Neural progenitor cell (in vitro differentiated cells): Measurements from ENCODE around the gene CPT1B. TPM values are rescaled to one million over a fixed set of nuclear protein-coding genes. Genes with fewer than 3 reads are reported as not detected.

Experiments used
- DNase-seq: peaks from one replicate; pipeline ENCODE4 v3.0.0-alpha.2; 2016; ENCODE audit warnings: low spot score
- H2AFZ ChIP-seq: fragments of 200-600 bp; sonication (generic); replicated peaks from 2 replicates; pipeline ENCODE4 v1.6.1; 2016; ENCODE audit warnings: antibody characterized with exemption
- H3F3A ChIP-seq: fragments of 200-600 bp; sonication (generic); 2 replicates; pipeline ENCODE4 v1.6.1; 2016; ENCODE audit warnings: antibody characterized with exemption, low read depth
- H3K27ac ChIP-seq: fragments of 200-600 bp; sonication (generic); 2 replicates; pipeline ENCODE4 v1.5.1; 2016; ENCODE audit warnings: mild to moderate bottlenecking
- H3K27me3 ChIP-seq: fragments of 200-600 bp; sonication (generic); 2 replicates; pipeline ENCODE4 v1.6.1; 2016; ENCODE audit warnings: mild to moderate bottlenecking, moderate library complexity
- H3K36me3 ChIP-seq: fragments of 200-600 bp; sonication (generic); 2 replicates; pipeline ENCODE4 v1.5.1; 2016
- H3K4me1 ChIP-seq: fragments of 200-600 bp; sonication (generic); 2 replicates; pipeline ENCODE4 v1.6.1; 2016; ENCODE audit warnings: mixed run types
- H3K4me2 ChIP-seq: fragments of 200-600 bp; sonication (generic); 2 replicates; pipeline ENCODE4 v1.6.1; 2016
- H3K4me3 ChIP-seq: fragments of 200-600 bp; sonication (generic); 2 replicates; pipeline ENCODE4 v1.5.1; 2016
- H3K79me2 ChIP-seq: fragments of 200-600 bp; sonication (generic); 2 replicates; pipeline ENCODE4 v1.6.1; 2016; ENCODE audit warnings: low read depth
- H3K9ac ChIP-seq: fragments of 200-600 bp; sonication (generic); 2 replicates; pipeline ENCODE4 v1.6.1; 2016
- H3K9me3 ChIP-seq: fragments of 200-600 bp; sonication (generic); 2 replicates; pipeline ENCODE4 v1.5.1; 2016; ENCODE audit warnings: low read depth
- H4K20me1 ChIP-seq: fragments of 200-600 bp; sonication (generic); 2 replicates; pipeline ENCODE4 v1.6.1; 2016; ENCODE audit warnings: low read depth
- H3K27ac Mint-ChIP-seq: 3 replicates; pipeline ENCODE4 v1.8.0; 2021; ENCODE audit warnings: mixed read lengths
- H3K27me3 Mint-ChIP-seq: 2 replicates; pipeline ENCODE4 v1.8.0; 2022; ENCODE audit warnings: low read depth, mild to moderate bottlenecking, inconsistent platforms, moderate library complexity, mixed read lengths; ENCODE audit not compliant: insufficient read depth
- H3K36me3 Mint-ChIP-seq: 3 replicates; pipeline ENCODE4 v1.8.0; 2021; ENCODE audit warnings: mixed read lengths
- H3K4me1 Mint-ChIP-seq: 3 replicates; pipeline ENCODE4 v1.8.0; 2021; ENCODE audit warnings: mixed read lengths
- H3K4me3 Mint-ChIP-seq: 3 replicates; pipeline ENCODE4 v1.8.0; 2021; ENCODE audit warnings: mild to moderate bottlenecking, moderate library complexity, mixed read lengths
- H3K9me3 Mint-ChIP-seq: 3 replicates; pipeline ENCODE4 v1.8.0; 2020; ENCODE audit warnings: mixed read lengths
- EZH2 ChIP-seq: fragments of 200-600 bp; sonication (generic); IDR thresholded peaks from 2 replicates; pipeline ENCODE4 v1.6.1; 2017; ENCODE audit warnings: antibody characterized with exemption, mild to moderate bottlenecking, moderate library complexity
- EZH2phosphoT487 ChIP-seq: fragments of 200-600 bp; sonication (generic); IDR thresholded peaks from 2 replicates; pipeline ENCODE4 v1.6.1; 2017; ENCODE audit warnings: antibody characterized with exemption
- total RNA-seq: library from RNA; depleted of rRNA; stranded (reverse); fragments of >200 nt; gene quantifications from 2 replicates; pipeline ENCODE4 v1.2.3, GENCODE V29; 2015; ENCODE audit warnings: low replicate concordance
- TF ChIP-seq, protein P1 (sequence below): fragments of 200-600 bp; sonication (generic); IDR thresholded peaks from 2 replicates; pipeline ENCODE4 v1.5.1; 2017; ENCODE audit warnings: antibody characterized with exemption, mild to moderate bottlenecking

CPT1B gene
- total RNA-seq, 1 donor from 2014 or later, result 33.9 TPM

DNA sequence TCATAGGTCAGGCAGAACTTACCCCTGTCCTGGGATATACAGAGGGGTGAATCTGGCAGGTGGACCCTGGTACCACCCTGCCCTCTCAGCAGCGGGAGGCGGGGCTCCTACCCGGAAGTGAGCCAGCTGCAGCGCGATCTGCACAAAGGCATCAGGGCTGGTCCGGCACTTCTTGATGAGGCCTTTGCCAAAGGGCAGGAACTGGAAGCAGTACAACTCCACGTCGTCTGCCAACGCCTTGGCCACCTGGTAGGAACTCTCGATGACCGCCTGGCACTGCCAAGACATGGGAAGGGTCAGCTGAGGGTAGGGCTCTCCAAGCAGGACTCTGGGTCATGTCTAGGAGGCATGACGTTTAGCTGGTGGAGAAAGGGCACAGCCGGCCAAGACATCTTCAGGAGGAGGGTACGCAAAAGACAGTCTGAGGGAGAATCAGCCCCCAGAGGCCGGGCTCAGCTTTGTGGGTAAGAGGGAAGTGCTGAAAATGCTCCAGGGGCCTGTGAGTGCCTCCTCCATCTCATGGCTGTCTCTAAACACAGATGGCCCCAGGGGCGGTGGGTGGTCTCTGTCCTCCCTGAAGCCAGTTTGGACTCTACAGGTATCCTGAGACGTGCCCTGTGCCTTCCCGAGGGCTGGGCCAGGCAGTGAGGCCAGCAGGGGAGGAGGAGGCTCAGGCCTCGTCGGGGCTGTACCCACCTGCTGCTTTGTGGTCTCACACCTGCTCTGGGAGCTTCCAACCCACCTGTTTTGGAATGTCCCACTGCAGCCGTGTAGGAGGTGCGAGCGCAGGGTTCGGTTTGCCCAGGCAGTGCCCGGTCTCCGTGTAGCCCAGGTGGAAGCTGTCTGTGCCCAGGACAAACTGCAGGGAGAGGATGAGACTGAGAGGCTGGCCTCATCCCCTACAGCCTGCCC is 6.7 kb downstream of the CPT1B start:
- H3K4me2 ChIP-seq, result no peak overlapping the region
- H3K79me2 ChIP-seq, result no peaks in the 10 kb centered on the region
- H3K4me1 Mint-ChIP-seq, result no peaks in the 10 kb centered on the region
- no peaks in the 10 kb centered on the region for H3K36me3 ChIP-seq
- no peaks in the 10 kb centered on the region for H3K9me3 Mint-ChIP-seq
- H3K27me3 Mint-ChIP-seq, result peaks cover 6% of the 10 kb centered on the region
- no peaks in the 10 kb centered on the region for H3K9me3 ChIP-seq
- H3K4me3 Mint-ChIP-seq, result no peak overlapping the region
- no peaks in the 10 kb centered on the region for H3K27me3 ChIP-seq
- no peak for DNase-seq
- TF ChIP-seq EZH2phosphoT487, result no peak
- TF ChIP-seq, protein P1, sequence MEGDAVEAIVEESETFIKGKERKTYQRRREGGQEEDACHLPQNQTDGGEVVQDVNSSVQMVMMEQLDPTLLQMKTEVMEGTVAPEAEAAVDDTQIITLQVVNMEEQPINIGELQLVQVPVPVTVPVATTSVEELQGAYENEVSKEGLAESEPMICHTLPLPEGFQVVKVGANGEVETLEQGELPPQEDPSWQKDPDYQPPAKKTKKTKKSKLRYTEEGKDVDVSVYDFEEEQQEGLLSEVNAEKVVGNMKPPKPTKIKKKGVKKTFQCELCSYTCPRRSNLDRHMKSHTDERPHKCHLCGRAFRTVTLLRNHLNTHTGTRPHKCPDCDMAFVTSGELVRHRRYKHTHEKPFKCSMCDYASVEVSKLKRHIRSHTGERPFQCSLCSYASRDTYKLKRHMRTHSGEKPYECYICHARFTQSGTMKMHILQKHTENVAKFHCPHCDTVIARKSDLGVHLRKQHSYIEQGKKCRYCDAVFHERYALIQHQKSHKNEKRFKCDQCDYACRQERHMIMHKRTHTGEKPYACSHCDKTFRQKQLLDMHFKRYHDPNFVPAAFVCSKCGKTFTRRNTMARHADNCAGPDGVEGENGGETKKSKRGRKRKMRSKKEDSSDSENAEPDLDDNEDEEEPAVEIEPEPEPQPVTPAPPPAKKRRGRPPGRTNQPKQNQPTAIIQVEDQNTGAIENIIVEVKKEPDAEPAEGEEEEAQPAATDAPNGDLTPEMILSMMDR, result no peak
- peaks cover 16% of the 10 kb centered on the region for H3K36me3 Mint-ChIP-seq
- H3K9ac ChIP-seq, result no peak overlapping the region
- H3K4me3 ChIP-seq, result no peak overlapping the region
- no peak overlapping the region for H3K27ac Mint-ChIP-seq
- H4K20me1 ChIP-seq, result no peaks in the 10 kb centered on the region
- no peak overlapping the region for H3K27ac ChIP-seq
- H3K4me1 ChIP-seq, result no peaks in the 10 kb centered on the region
- no peak overlapping the region for H2AFZ ChIP-seq
- no peaks in the 10 kb centered on the region for H3F3A ChIP-seq

DNA sequence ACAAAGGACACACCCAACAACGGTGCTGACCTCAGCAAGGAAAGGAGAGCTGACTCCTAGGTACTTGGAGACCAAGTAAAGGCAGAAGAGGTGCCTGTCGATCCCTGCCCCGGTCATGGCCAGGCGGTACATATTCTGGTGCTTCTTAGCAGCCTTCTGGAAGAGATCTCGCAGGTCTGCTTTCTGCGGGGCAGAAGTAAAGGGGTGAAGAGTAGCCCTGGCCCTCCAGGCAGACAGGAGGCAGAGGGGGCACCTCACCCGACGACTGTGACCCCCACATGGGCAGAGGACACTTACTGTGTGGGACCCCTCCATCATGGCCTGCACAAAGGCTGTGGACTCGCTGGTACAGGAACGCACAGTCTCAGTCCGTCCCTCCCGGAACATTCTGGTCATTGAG is 7.4 kb downstream of the CPT1B start:
- Histone ChIP-seq H3K27ac (no peak overlapping the region), H4K20me1 (no peaks in the 10 kb centered on the region), H3K4me3 (no peak overlapping the region), H3K9me3 (no peaks in the 10 kb centered on the region), H3K79me2 (no peaks in the 10 kb centered on the region), H3F3A (no peaks in the 10 kb centered on the region), H3K4me2 (no peak overlapping the region), H3K36me3 (no peaks in the 10 kb centered on the region), H3K4me1 (no peaks in the 10 kb centered on the region), H2AFZ (no peak overlapping the region), H3K27me3 (no peaks in the 10 kb centered on the region), H3K9ac (no peak overlapping the region)
- Mint-ChIP-seq H3K27ac (no peak overlapping the region), H3K27me3 (peaks cover under 1% of the 10 kb centered on the region), H3K36me3 (peaks cover 16% of the 10 kb centered on the region), H3K9me3 (no peaks in the 10 kb centered on the region), H3K4me1 (no peaks in the 10 kb centered on the region), H3K4me3 (no peak overlapping the region)
- TF ChIP-seq, protein P1, result no peak
- TF ChIP-seq EZH2phosphoT487, result no peak
- TF ChIP-seq EZH2, result no peak
- no peak for DNase-seq

DNA sequence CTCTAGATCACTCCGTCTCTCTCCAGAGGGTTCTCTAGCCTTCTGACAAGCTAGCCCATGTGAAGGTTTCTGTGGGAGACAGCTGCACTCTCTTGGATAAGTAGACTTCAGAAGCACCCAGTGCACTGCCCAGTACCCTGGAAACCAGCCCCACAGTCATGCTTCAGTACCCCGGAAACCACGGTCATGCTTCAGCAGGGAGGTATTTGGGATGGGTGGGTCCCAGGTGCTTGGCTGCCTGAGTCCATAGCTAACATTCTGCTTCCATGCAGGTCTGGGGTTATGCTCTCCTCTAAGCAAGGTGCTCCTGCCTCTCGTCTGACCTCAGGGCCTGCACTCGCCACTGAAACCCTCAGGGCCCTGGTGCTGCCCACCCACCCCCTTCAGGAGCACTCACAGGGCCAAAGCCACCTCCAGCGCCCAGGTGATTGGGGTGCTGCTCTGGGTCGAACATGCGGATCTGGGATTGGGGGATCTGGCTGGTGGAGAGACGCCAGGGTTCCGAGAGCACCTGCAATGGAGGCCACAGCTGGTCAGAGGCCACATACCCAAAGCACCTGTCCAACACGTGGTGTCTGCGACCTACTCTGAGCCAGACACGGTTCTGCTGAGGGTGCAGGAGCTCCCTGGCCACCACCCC is 8.2 kb downstream of the CPT1B start:
- Histone ChIP-seq H2AFZ (no peak overlapping the region), H3K4me3 (no peak overlapping the region), H3F3A (no peaks in the 10 kb centered on the region), H3K27ac (no peak overlapping the region), H4K20me1 (no peaks in the 10 kb centered on the region), H3K79me2 (no peaks in the 10 kb centered on the region), H3K9me3 (no peaks in the 10 kb centered on the region), H3K36me3 (no peaks in the 10 kb centered on the region), H3K9ac (no peak overlapping the region), H3K4me2 (no peak overlapping the region), H3K27me3 (peaks cover under 1% of the 10 kb centered on the region), H3K4me1 (no peaks in the 10 kb centered on the region)
- H3K4me3 Mint-ChIP-seq, result no peak overlapping the region
- no peaks in the 10 kb centered on the region for H3K9me3 Mint-ChIP-seq
- no peaks in the 10 kb centered on the region for H3K4me1 Mint-ChIP-seq
- no peak overlapping the region for H3K27ac Mint-ChIP-seq
- DNase-seq, result no peak
- peaks cover 16% of the 10 kb centered on the region for H3K36me3 Mint-ChIP-seq
- TF ChIP-seq, protein P1, result no peak
- TF ChIP-seq EZH2, result no peak
- no peak for TF ChIP-seq EZH2phosphoT487
- H3K27me3 Mint-ChIP-seq, result no peaks in the 10 kb centered on the region
